Limb (tissue), 2 donors: ENCODE measurements around the gene PKIB.
"Not testable (repeated sequence)": the region's sequence is repeated elsewhere in the genome, so short reads cannot be mapped to it uniquely, and the experiment has no call there.

ENCODE experiments used
- DNase-seq, 2 donors: peaks; one replicate each; pipeline ENCODE4 v3.0.0-alpha.2; 2016; ENCODE audit errors: extremely low spot score in 2 of 2

Gene PKIB

GRCh38 chr6:122744856-122745255, 134.7 kb downstream of the PKIB start:
- DNase-seq, result not testable (repeated sequence)

GRCh38 chr6:122746688-122747087, 136.5 kb downstream of the PKIB start:
- DNase-seq, result no peak

DNA sequence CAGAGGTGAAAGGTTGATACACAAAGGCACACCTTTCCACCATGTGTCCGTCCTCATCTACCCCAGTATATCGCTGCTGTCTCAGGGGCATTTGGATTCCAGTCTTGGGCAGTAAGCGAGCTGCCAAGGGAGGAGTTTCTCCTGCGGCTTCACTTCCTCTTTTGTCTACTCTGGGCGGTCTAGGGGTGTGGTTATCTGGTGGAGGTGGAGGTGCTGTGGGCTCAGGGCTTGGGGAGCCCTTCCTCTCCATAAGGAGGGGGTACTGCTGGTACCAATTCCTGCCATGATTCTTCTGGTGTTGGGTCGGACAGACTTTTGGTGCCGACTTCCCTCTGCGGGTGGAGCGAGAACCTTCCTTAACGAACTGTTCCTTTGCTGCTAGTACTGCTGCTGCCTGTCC, 137.4 kb downstream of the PKIB start:
- no peak for DNase-seq

GRCh38 chr6:122748945-122749344, 138.7 kb downstream of the PKIB start:
- DNase-seq, result not testable (repeated sequence)

DNA sequence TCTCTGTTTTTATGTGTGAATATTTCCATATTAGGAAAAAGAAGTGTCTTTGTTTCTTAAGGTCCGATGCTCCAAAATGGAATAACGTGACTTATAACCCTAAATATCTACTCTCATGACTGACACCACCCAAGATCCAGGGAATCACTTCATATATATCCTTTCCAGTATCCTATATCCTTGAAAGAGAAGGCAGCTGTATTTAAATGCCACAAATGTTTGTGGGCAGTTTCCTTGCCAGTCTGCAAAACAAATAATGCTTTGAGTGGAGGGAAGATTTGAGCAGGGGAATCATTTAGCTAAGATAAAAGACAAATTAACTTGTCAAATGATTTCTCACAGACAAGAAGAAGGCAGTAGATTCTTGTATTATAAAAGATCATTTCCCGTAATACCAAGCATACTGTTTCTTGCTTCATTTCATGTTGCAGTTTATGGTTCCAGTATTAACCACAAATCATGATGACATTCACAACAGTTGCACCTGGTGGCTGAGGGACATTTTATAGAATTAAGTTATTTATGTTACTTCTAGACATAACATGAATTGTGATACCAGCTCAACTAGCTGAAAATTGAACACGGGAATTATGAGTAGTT, 139.3 kb downstream of the PKIB start:
- DNase-seq, result no peak

DNA sequence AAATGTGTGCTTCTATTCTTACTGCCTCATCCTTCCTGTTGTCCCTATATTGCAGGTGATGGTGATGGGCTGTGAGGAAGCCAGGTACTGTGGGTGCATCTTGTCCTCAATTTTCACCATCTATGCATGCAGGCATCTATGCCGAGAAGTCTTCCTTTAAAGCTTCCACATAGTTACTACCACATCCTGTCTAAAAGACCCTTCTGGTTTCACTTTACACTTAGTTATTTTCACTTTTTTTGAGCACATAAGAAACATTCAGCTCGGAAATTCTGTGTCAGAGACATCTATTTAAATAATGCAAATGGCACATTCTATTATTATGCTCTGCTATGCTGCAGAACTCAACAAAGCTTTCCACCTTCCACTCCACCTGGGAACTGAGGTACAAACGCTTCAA, 141.1 kb downstream of the PKIB start:
- no peak for DNase-seq

- DNase-seq, result no peak
These were observed 142.3 kb downstream of the PKIB start for GRCh38 chr6:122752459-122752858.

DNA sequence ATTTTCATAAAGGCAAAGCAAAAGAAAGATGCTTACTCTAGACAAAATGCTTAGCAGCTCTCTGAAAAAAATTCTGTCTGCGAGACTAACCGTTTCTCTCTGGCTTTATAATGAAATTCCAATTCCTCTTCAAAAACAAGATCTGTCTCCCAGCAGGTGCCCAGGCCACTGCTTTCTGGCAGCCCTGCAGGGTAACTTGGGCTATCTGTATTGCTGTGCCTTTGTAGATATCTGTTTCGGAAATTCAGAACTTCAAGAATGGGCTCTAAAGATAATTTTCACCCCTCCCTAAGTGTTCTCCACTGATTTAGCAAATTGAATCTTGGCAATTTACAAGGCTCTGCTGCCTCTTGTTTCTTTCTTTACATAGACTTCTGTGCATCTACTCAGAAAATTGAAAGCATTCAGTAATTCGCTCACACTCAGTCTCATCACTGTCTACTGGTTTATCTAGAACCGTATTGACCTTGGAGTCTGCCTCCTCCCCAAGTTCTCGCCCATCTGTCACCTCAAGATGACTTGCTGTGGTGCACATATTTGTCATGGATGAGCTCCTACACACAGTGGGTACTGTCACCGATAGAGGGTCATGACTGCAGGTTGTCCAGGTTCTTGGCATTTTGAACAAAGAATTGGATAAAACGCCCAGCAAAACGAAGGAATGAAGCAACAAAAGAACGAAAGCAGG, 142.9 kb downstream of the PKIB start:
- no peak for DNase-seq

- no peak for DNase-seq
These were observed 143.5 kb downstream of the PKIB start for GRCh38 chr6:122753688-122754056.

GRCh38 chr6:122754191-122754731, 144.1 kb downstream of the PKIB start:
- no peak for DNase-seq

- no peak for DNase-seq
These were observed 145.7 kb downstream of the PKIB start for GRCh38 chr6:122755901-122756300.

DNA sequence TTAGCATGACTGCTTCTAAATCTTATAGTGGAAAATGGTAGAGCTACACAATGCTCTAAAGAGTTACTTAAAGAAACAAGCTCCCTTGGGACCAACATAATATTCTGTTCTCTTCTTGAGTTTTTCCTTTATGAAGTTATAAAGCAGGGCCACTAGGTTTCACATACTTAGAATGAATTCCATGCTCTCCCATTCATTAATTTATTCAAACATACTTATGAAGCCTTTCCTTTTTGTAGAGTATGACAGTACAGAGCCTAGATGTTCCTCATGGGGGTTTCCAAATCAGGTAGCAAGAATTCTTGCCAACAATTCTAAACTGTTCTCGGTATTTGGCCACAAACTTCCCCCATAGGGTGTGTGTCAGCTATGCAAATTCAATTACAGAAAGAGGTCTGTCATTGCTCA, 148.7 kb downstream of the PKIB start:
- DNase-seq, result no peak

DNA sequence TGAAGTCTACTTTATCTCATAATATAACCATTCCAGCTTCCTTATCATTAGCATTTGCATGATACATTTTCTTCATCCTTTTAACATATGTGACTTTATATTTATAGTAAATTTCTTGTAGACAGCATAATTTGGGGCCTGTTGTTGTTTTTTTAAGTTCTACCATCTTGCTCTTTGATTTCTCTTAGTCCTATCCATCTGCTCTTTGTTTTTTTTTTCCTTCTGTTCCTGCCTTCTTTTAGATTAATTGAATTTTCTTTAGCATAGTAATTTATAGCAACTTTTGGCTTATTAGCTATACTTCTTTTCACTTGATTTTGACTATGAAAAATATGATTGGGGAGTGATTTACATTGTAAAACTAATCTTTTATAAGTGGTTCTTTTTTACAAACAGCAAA, 150.1 kb downstream of the PKIB start:
- no peak for DNase-seq

DNA sequence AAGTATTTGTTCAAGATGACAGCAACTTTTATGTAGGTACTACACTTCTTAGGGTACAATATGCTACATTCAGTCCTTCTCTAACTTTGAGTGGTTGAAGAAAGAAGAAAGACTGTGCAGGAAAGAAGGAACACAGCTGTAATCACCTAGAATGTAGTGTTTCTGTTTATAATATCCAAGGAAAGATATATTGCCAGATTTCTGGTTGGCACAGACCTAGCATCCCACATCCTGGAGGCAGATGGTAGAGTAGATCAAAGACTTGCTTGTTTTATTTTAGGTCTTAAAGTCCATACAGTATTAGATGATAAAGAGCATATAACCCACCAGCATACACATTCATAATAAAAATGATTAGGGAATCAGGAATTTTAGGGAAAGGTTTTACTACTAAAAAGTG, 156.1 kb downstream of the PKIB start:
- DNase-seq, result no peak

DNA sequence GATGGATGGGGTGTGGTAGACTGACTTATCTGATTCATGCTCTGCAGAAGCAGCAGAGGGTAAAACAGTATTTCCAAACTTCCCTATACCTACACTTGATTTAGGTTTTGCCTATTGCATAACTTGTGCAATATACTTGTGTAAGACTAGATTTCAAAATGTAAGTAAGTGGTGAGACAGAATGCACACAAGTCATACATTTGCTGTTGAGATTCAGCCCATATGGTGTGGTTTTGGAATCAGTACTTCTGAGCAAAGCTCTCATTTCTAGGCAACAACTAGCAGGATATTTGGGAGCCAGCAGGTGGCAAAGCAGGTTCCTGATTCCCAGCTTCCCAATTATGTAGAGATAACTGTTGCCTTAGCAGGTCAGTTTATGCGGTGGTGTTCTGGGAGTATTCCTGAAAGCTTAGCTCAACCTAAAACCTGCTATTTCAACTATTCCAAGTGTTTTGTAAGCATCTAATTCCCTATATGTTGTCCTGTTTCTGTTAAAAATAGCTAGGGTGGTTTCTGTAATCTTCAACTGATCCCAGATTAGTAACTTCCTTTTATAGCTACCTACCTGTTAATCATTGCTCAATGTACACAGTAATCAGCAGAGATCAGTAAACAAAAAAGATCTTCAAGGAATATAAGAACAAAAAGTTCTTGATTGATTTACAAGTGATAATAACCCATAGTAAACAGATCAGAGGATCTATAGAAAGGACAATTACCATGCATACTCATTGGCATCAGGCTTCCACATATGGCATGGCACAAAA, 160.8 kb downstream of the PKIB start:
- no peak for DNase-seq

DNA sequence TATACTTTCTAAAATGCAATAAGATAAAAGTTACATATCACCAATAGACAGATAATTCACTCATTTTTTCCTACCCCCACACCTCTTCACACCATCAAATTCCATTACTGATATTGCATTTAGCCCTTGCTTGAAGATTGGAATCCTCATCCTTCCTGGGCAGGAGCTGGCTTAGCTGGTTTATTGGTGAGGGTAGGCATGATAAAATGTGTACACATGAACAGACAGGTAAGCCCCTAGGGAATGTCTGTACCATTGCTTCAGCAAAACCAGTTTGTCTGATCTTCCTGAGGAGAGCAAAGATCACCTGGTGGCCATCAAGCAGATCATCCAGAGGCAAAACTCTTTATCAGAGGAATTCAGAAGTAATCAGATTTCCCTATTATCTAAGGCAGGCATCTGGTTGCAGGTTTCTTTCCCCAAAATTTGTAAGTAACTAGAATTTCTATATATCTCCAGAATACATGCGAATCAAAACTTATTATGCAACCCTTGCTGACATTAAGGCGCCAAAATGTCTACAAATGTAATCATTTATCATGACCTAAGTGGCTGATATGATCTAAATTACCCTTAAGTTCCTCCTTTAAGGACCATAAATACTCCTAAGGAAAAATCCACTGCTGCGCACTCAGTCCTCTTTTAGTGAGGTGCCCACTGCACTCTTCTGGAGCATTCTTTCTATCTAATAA, 162.7 kb downstream of the PKIB start:
- DNase-seq, result no peak
